Astrocyte of the hippocampus (primary cell): ENCODE results near the gene PIM1.

Experiments
- DNase-seq: peaks from one replicate; pipeline ENCODE4 v3.0.0; 2011; ENCODE audit warnings: low read depth, low spot score

Gene PIM1

GRCh38 chr6:37222125-37222967 is 52.4 kb downstream of the PIM1 start:
- DNase-seq: peak; percentile 93

- no peak for DNase-seq
These were observed 53.0 kb downstream of the PIM1 start for GRCh38 chr6:37222992-37223391.
